SIG-M5 treated with dmso at 0.1 percent for 504 hours (cell line): ENCODE measurements around the gene CLCN6.
A peak's percentile ranks its signal among the peaks of the same experiment; 100 is the strongest.

Experiments used
- DNase-seq: peaks from one replicate; lab custom pipeline; 2025; ENCODE audit not compliant: unreplicated experiment; lab: John Stamatoyannopoulos, UW

CLCN6 gene

GRCh38 chr1:11823366-11824137 lies 17.6 kb downstream of the CLCN6 start:
- no peak for DNase-seq

- DNase-seq = no peak
Observed at GRCh38 chr1:11825131-11825530, 19.1 kb downstream of the CLCN6 start.

GRCh38 chr1:11826946-11827345 lies 21.0 kb downstream of the CLCN6 start:
- DNase-seq = no peak

- no peak for DNase-seq
Observed at GRCh38 chr1:11828511-11828910, 22.5 kb downstream of the CLCN6 start.

- DNase-seq = no peak
Observed at GRCh38 chr1:11831945-11832725, 26.1 kb downstream of the CLCN6 start.

GRCh38 chr1:11833497-11833896 lies 27.5 kb downstream of the CLCN6 start:
- DNase-seq = no peak

GRCh38 chr1:11833900-11834299 lies 27.9 kb downstream of the CLCN6 start:
- no peak for DNase-seq

- no peak for DNase-seq
Observed at GRCh38 chr1:11835441-11836225, 29.6 kb downstream of the CLCN6 start.

- DNase-seq = no peak
Observed at GRCh38 chr1:11836955-11837766, 31.2 kb downstream of the CLCN6 start.

GRCh38 chr1:11837767-11838348 lies 31.9 kb downstream of the CLCN6 start:
- DNase-seq = no peak

GRCh38 chr1:11838349-11839272 lies 32.6 kb downstream of the CLCN6 start:
- peak; percentile 42 for DNase-seq

- DNase-seq = no peak
Observed at GRCh38 chr1:11839727-11840705, 34.0 kb downstream of the CLCN6 start.

GRCh38 chr1:11841245-11842153 lies 35.5 kb downstream of the CLCN6 start:
- DNase-seq = no peak

GRCh38 chr1:11842154-11843041 lies 36.4 kb downstream of the CLCN6 start:
- peak; percentile 15 for DNase-seq

GRCh38 chr1:11845641-11846335 lies 39.8 kb downstream of the CLCN6 start:
- DNase-seq = no peak
